Fibroblast of pulmonary artery (primary cell): ENCODE measurements around the gene CRYBG3.

Experiments used
- DNase-seq: peaks from one replicate; pipeline ENCODE4 v3.0.0-alpha.2; 2010; ENCODE audit warnings: low read depth
- H3K4me3 ChIP-seq: replicated peaks from 2 replicates; pipeline ENCODE4 v1.5.1; 2011; ENCODE audit warnings: low read depth, mild to moderate bottlenecking, control low read depth, low read length, moderate library complexity
- CTCF ChIP-seq: IDR thresholded peaks from 2 replicates; pipeline ENCODE4 v1.5.1; 2011; ENCODE audit warnings: mild to moderate bottlenecking, control low read depth, low read length, inconsistent platforms; ENCODE audit errors: missing control alignments

Gene CRYBG3

GRCh38 chr3:97952280-97952679 is 130.5 kb downstream of the CRYBG3 start:
- H3K4me3 ChIP-seq: no peak overlapping the region
- no peak for TF ChIP-seq CTCF
- DNase-seq: peak; percentile 86

DNA sequence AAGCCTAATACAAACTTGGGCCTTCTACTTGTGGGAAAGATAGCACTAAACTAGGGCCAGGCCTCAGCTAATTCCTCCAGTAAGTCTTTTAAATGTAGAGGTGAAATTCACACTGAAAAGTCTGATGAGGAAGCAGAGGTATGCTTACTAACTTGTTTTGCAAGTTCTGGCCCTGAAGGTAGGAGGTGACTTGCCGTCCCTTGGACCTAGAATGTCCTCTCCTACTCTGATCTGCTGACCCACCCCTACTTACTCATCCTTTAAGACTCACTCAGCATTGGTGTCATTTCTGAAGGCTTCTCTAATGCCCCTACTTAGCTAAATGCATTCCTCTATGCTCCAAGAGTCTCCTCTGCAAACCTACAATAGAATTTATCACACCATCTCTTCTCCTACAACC is 131.1 kb downstream of the CRYBG3 start:
- no peak for TF ChIP-seq CTCF
- DNase-seq: no peak
- no peak overlapping the region for H3K4me3 ChIP-seq

DNA sequence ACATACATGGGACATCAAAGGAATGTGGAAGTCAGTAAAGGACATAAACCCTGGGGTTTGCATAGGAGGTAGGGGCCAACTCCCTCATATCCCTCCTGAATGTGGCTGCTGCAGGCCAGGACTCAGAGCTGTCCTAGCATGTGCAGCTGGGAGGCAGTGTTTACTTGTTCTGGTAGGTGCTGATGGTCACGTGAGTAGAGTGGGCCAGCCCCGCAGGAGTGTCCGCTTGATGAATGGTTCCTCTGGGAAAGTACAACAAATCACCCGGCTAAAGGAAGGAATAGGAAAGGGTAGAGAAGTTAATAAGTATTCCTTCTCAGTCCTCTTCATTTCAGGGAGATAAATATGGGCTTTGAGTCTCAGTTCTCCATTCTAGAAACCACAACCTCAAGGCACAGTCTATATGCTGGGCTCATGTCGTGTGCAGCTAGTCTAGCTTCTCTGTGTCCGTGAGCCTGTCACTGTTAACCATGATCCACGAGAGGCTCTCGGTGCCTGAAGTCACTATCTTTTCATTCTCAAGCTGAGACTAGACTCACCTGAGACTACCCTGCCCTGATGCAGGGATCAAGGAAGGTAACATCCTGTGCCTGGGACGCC is 132.5 kb downstream of the CRYBG3 start:
- no peak for TF ChIP-seq CTCF
- no peak for DNase-seq
- no peak overlapping the region for H3K4me3 ChIP-seq

GRCh38 chr3:97956051-97956450 is 134.2 kb downstream of the CRYBG3 start:
- no peak overlapping the region for H3K4me3 ChIP-seq
- no peak for DNase-seq
- no peak for TF ChIP-seq CTCF

DNA sequence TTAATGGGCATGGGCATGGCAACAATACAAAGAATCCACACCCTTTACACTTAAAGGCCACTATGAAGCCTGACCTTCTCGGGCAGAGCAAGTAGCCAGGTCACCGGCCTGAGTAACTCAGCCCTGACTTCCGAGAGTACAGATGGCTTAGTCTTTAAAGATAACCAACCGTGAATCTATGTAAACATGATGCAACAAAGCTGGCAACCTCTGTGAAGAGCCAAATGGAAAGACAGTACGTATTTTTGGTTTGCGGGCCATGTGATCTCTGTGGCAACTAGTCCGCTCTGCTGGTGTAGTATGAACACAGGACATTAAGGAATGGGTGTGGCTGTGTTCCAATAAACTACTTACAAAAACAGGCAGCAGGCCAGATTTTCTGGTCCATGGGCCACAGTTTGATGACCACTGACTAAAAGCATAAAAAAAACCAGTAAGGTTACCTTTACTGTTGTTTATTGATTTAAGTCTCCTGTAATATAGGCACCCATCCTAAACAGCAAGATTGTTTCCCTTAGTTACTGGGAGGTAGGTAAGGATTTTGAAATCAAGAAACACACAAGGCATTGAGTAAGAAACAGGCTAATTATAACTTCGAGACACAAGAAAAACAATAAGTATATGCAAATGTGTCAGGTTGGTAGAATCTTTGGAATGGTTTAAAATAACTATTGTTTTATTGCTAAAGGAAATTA is 136.0 kb downstream of the CRYBG3 start:
- DNase-seq: no peak
- TF ChIP-seq CTCF: no peak
- H3K4me3 ChIP-seq: no peak overlapping the region

GRCh38 chr3:97958396-97958795 is 136.6 kb downstream of the CRYBG3 start:
- TF ChIP-seq CTCF: no peak
- no peak for DNase-seq
- H3K4me3 ChIP-seq: no peak overlapping the region

DNA sequence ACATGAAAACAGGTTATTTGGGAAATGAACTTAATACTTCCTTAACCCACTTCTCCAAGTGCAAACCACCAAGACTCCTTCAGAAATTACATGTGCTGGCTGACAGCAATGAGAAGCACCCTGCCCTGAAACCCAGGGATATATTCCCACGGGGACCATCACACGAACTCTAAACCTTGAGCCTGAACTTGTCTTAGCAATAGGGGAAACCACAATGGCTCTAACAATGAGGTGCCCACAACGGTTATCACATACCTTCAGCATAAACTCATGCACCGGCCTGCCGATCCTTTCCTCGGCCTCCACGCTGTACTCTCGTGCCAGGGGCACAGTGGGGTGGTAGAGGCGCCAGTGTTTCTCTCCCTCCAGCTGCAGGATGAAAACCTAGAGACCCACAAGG is 137.0 kb downstream of the CRYBG3 start:
- no peak overlapping the region for H3K4me3 ChIP-seq
- no peak for DNase-seq
- no peak for TF ChIP-seq CTCF
